BLaER1 (cell line): ENCODE measurements around the gene CCDC194.

Source experiments
- H3K27ac ChIP-seq: shearing (Covaris generic); formaldehyde crosslinking; 2 replicates; pipeline ENCODE4 v1.8.1; 2022
- H3K27me3 ChIP-seq: shearing (Covaris generic); formaldehyde crosslinking; 2 replicates; pipeline ENCODE4 v1.8.1; 2022
- H3K36me3 ChIP-seq: shearing (Covaris generic); formaldehyde crosslinking; 2 replicates; pipeline ENCODE4 v1.8.1; 2022
- H3K4me1 ChIP-seq: shearing (Covaris generic); formaldehyde crosslinking; 2 replicates; pipeline ENCODE4 v1.8.1; 2022
- H3K4me2 ChIP-seq: shearing (Covaris generic); formaldehyde crosslinking; 2 replicates; pipeline ENCODE4 v1.8.1; 2022
- H3K4me3 ChIP-seq: shearing (Covaris generic); formaldehyde crosslinking; 2 replicates; pipeline ENCODE4 v1.8.1; 2022
- H3K9ac ChIP-seq: shearing (Covaris generic); formaldehyde crosslinking; 2 replicates; pipeline ENCODE4 v1.8.1; 2022
- H3K9me3 ChIP-seq: shearing (Covaris generic); formaldehyde crosslinking; 2 replicates; pipeline ENCODE4 v1.8.1; 2022
- H4K20me1 ChIP-seq: shearing (Covaris generic); formaldehyde crosslinking; 2 replicates; pipeline ENCODE4 v1.8.1; 2022
- Cebpa-rat ChIP-seq: shearing (Covaris generic); IDR thresholded peaks from 2 replicates; pipeline ENCODE4 v1.8.1; 2022

The CCDC194 gene

GRCh38 chr19:17394891-17395415 lies 957 bp upstream of the CCDC194 start:
- H3K9ac ChIP-seq, result no peak overlapping the region
- H3K4me3 ChIP-seq, result no peak overlapping the region
- H3K9me3 ChIP-seq, result no peaks in the 10 kb centered on the region
- H3K4me2 ChIP-seq, result peak overlapping the region; percentile 53
- H4K20me1 ChIP-seq, result no peaks in the 10 kb centered on the region
- no peak for TF ChIP-seq Cebpa-rat
- H3K27me3 ChIP-seq, result peaks cover 8% of the 10 kb centered on the region; the same call in 1 of the 2 replicates
- no peak overlapping the region for H3K27ac ChIP-seq
- H3K4me1 ChIP-seq, result peaks cover 54% of the 10 kb centered on the region
- H3K36me3 ChIP-seq, result peaks cover 14% of the 10 kb centered on the region; the same call in 1 of the 2 replicates

- Histone ChIP-seq H3K27me3 (peaks cover 14% of the 10 kb centered on the region; the same call in 1 of the 2 replicates), H3K9me3 (0 out of 2 replicates have a peak, but pooled peaks cover 4% of the 10 kb centered on the region), H3K36me3 (peaks cover 10% of the 10 kb centered on the region; the same call in 1 of the 2 replicates), H3K4me1 (peaks cover 46% of the 10 kb centered on the region), H3K4me3 (no peak overlapping the region), H3K27ac (no peak overlapping the region), H4K20me1 (no peaks in the 10 kb centered on the region), H3K9ac (no peak overlapping the region), H3K4me2 (0 out of 2 replicates have a peak overlapping the region, but pooled peaks have one; percentile 100)
- TF ChIP-seq Cebpa-rat, result no peak
These were observed 994 bp downstream of the CCDC194 start for GRCh38 chr19:17393002-17393401.

GRCh38 chr19:17391371-17392151 lies 2.4 kb downstream of the CCDC194 start:
- H3K4me2 ChIP-seq, result peak overlapping the region; percentile 100
- no peaks in the 10 kb centered on the region for H3K36me3 ChIP-seq
- H3K27me3 ChIP-seq, result peaks cover 14% of the 10 kb centered on the region; the same call in 1 of the 2 replicates
- peak overlapping the region; percentile 1; the same call in 1 of the 2 replicates for H3K27ac ChIP-seq
- 0 out of 2 replicates have a peak, but pooled peaks cover 4% of the 10 kb centered on the region for H3K9me3 ChIP-seq
- peaks cover 46% of the 10 kb centered on the region for H3K4me1 ChIP-seq
- H3K9ac ChIP-seq, result peak overlapping the region; percentile 26
- no peaks in the 10 kb centered on the region for H4K20me1 ChIP-seq
- TF ChIP-seq Cebpa-rat, result no peak
- H3K4me3 ChIP-seq, result peak overlapping the region; percentile 72

GRCh38 chr19:17390665-17391370 lies 3.2 kb downstream of the CCDC194 start:
- H3K27ac ChIP-seq, result no peak overlapping the region
- no peak for TF ChIP-seq Cebpa-rat
- H3K4me1 ChIP-seq, result peaks cover 48% of the 10 kb centered on the region
- H3K36me3 ChIP-seq, result no peaks in the 10 kb centered on the region
- 0 out of 2 replicates have a peak, but pooled peaks cover 4% of the 10 kb centered on the region for H3K9me3 ChIP-seq
- peaks cover 14% of the 10 kb centered on the region; the same call in 1 of the 2 replicates for H3K27me3 ChIP-seq
- H3K9ac ChIP-seq, result peak overlapping the region; percentile 68
- peak overlapping the region; percentile 100 for H3K4me2 ChIP-seq
- H3K4me3 ChIP-seq, result peak overlapping the region; percentile 72
- no peaks in the 10 kb centered on the region for H4K20me1 ChIP-seq

GRCh38 chr19:17389957-17390664 lies 3.9 kb downstream of the CCDC194 start:
- Histone ChIP-seq H3K4me2 (peak overlapping the region; percentile 100), H3K9ac (peak overlapping the region; percentile 68), H3K4me3 (peak overlapping the region; percentile 72), H3K9me3 (0 out of 2 replicates have a peak, but pooled peaks cover 4% of the 10 kb centered on the region), H3K4me1 (peaks cover 45% of the 10 kb centered on the region), H3K27me3 (peaks cover 14% of the 10 kb centered on the region; the same call in 1 of the 2 replicates), H4K20me1 (no peaks in the 10 kb centered on the region), H3K36me3 (no peaks in the 10 kb centered on the region), H3K27ac (no peak overlapping the region)
- no peak for TF ChIP-seq Cebpa-rat

GRCh38 chr19:17389288-17389687 lies 4.7 kb downstream of the CCDC194 start:
- Histone ChIP-seq H4K20me1 (no peaks in the 10 kb centered on the region), H3K27me3 (peaks cover 14% of the 10 kb centered on the region; the same call in 1 of the 2 replicates), H3K9me3 (0 out of 2 replicates have a peak, but pooled peaks cover 4% of the 10 kb centered on the region), H3K36me3 (no peaks in the 10 kb centered on the region), H3K27ac (no peak overlapping the region), H3K9ac (no peak overlapping the region), H3K4me1 (peaks cover 36% of the 10 kb centered on the region), H3K4me2 (no peak overlapping the region), H3K4me3 (no peak overlapping the region)
- no peak for TF ChIP-seq Cebpa-rat

- 0 out of 2 replicates have a peak, but pooled peaks cover 4% of the 10 kb centered on the region for H3K9me3 ChIP-seq
- H3K27me3 ChIP-seq, result peaks cover 14% of the 10 kb centered on the region; the same call in 1 of the 2 replicates
- no peak overlapping the region for H3K27ac ChIP-seq
- no peak overlapping the region for H3K4me3 ChIP-seq
- H3K36me3 ChIP-seq, result no peaks in the 10 kb centered on the region
- no peak for TF ChIP-seq Cebpa-rat
- 0 out of 2 replicates have a peak overlapping the region, but pooled peaks have one; percentile 19 for H3K4me2 ChIP-seq
- H3K4me1 ChIP-seq, result peaks cover 41% of the 10 kb centered on the region
- no peaks in the 10 kb centered on the region for H4K20me1 ChIP-seq
- H3K9ac ChIP-seq, result no peak overlapping the region
These were observed 8.0 kb downstream of the CCDC194 start for GRCh38 chr19:17385878-17386611.

GRCh38 chr19:17380426-17381138 lies 13.4 kb downstream of the CCDC194 start:
- 0 out of 2 replicates have a peak, but pooled peaks cover 4% of the 10 kb centered on the region for H3K9me3 ChIP-seq
- H3K27me3 ChIP-seq, result no peaks in the 10 kb centered on the region
- H3K36me3 ChIP-seq, result no peaks in the 10 kb centered on the region
- H3K4me1 ChIP-seq, result peaks cover 68% of the 10 kb centered on the region
- H3K27ac ChIP-seq, result no peak overlapping the region
- H3K4me2 ChIP-seq, result no peak overlapping the region
- no peak overlapping the region for H3K4me3 ChIP-seq
- no peak overlapping the region for H3K9ac ChIP-seq
- H4K20me1 ChIP-seq, result no peaks in the 10 kb centered on the region
- TF ChIP-seq Cebpa-rat, result no peak
